ENCODE results near the gene BCR.

DNA sequence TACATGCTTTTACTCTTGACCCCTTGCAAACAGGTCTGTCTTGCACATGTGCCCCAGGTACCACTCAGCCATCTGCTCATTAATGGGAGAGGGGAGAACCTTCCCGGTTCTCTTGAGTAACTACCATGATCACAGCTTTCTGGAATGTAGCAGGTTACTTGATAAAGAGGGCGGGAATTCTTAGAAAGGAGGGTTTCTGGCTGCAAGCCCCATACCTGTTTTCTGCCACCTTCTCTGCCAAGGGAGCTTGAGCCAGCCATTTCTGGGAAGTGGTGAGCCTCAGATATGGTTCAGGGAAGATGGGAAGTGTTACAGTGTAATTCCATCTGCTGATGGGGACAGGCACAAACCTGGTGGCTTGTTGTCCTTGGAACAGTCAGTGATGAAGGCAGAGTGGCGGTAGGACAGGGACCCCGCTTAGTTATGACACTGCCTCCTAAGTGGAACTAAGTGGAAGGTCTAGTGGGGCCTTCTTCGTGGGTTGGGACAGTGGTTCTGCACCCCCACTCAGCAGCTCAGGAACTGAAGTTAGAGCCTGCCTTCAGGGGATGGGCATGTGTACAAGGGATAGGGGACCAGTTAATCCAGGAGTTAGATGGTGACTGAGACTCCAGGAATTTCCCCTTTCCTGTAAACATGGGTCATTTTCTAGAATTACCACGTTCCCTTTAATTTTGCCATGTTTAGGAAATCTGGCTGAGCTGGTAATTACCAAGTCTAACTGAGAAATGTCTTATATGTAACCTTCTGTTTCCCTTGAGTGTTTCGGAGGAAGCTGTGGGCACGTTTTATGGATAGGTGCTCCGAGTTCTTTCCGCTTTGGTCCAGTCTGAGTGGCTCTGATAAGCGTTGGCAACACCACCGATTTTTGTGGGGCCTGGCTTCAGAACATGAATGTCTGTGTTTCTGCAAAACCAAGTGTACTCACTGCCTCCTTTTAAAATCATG lies 35.3 kb downstream of the BCR start:
- no peak for TF ChIP-seq CTCF (IDR thresholded peaks at IDR 0.05)
- no peak for TF ChIP-seq POLR2A (IDR thresholded peaks at IDR 0.05)
